ENCODE data around the gene PFDN1.

Gene PFDN1

DNA sequence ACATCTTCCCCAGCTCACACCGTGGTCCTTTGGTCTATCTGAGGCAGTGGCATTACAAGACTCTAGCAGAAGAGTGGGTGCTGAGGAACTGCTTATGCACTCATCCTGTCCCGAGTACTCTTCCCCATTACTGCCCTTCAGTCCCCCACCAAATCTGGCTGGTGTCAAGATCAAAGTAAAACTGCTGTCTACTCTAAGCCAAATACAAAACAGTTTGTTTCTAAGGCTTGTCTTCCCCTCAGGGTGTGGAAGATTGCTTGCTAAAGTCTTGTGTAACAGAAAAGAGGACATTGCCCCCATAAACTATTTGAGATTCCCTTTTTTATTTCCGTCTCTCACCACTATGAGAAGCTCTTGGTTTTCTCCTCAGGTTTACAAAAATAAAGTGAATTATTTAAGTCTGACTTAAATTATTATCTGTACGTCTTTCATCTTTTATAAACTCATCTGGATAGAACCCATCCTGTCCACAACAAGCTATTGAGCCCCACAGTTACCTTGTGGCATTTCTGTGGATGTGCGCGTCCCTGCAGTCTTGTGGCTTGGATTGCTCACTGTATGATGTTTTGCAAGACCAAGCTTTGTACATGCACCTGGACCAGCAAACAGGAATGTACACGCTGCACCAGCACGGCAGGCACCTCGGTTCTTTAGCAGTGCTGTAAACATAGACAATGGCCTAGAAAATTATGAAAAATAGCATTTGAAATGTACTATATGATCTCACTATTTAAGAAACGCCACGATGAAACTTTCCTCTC lies 66.9 kb downstream of the PFDN1 start:
- DNase-seq = no peak

DNA sequence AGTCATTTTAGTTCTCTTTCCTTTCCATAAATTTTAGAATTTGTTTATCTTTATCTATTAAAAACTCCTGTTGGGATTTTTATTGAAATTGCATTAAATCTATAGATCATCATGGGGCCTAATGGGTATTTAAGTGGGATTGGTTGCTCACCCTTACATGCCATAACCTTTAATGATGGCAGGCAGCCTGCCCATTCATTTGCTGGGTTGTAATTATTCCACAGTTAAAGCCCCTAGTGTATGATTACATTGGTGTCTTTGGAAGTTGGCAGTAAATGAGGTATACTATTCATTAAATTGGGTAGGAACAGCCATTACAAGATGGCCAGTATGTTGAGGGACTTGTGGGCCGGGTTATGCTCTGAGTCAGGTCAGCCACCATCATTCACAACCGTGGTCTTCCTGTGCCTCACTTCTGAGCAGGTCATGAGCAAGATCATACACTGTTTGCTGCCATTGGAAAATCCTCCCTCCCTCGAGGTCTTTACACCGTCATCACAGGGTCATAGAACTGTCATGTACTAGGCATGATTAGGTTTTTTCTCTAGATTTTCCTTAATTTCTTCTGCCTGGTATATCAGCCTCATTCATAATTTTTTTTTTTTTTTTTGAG lies 68.4 kb downstream of the PFDN1 start:
- no peak for DNase-seq

DNA sequence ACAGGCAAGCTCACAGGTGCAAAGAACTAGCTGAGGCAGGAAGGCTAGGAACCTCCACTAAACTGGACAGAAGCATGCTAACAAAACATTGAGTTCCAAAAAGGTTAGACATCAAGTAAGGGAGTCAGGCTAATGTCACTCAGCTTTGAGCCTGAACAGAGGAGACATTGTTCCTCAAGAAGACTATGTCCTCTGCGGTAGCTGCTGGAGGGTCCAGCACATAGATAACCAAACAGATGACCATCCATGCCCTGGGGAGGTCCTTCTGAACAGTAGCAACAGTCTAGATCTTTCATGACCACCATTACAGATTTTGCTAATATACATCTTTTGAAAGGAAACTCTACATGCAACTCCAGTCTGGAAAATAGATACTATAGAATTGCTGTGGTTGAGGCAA lies 70.2 kb downstream of the PFDN1 start:
- no peak for DNase-seq

DNA sequence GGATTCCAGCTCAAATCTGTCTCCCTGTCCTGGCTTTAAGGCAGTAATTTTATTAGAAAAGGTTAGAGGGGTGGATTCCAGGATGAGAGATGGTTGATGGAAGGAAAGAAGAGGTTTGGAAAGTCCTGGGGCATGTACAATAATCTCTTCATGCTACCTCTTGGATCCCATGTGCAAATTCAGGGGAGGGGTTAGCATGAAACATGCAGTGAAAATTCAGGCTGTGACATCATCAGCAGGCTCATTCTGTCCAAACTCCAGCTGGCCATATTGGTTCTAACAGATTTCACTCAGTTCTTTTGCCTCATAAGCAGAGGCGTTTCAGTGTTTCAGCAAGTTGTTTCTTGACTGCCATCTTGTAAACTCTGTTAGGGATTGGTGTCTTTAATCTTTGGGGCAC lies 72.5 kb downstream of the PFDN1 start:
- no peak for DNase-seq

DNA sequence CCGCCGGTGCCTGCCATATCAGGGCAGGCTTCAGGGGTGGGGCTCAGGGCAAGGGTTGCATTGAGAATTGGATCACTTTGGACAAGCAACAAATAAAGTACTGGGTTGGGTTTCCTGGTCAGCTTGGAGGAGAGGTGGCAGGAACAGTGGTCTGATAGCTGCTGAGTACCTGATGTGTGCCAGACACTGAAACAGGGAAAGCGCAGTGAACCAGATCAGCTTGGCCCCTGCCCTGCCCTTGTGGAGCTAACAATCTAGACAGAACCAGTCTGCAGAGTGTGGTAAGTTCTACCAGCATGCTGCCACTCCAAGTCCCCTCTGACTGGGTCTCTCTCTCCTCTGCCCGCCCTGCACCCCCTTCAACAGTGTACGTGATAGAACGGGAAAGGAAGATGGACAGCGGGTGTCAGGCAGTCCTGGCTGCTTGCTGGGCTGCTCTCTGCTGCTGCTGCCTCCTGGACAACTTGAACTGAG lies 74.5 kb downstream of the PFDN1 start:
- DNase-seq = no peak

DNA sequence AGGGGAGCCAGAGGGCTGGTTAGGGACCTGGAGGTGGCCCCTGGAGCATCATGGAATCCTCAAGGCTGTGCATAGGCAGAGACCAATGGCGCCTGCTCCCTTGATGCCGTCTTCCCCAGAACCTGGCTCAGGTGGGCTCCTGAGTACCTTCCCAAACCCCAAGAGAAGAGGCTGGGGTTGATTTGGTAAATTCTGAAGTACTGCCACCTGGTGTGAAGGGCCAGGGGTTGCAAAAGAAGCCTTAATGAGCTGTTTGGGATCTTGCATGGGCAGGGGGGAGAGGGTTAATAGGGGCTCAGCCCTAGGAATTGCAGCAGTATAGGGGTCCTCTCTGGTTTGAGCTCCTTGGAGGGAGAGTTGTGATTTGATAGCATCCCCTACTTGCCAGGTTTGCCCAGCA lies 75.9 kb downstream of the PFDN1 start:
- DNase-seq = no peak

DNA sequence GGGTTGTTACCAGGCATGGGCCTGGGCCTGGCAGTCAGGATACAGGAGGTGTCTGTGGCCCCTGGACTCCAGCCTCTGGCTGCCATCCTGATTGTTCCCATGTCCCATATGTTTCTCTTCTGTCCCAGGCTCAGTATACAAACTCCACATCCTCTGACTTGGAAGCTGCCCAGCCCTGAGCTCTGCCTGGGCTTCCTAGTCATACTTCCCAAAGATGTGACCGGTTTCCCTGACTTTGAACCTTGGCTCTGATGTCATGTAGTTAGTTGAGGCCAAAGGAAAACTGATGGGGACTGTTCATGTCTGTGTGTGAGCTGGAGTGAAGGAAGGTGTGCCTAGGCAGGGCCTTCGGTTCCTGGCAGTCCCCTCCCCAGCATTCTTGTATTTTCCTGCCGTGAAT lies 77.5 kb downstream of the PFDN1 start:
- no peak for DNase-seq

DNA sequence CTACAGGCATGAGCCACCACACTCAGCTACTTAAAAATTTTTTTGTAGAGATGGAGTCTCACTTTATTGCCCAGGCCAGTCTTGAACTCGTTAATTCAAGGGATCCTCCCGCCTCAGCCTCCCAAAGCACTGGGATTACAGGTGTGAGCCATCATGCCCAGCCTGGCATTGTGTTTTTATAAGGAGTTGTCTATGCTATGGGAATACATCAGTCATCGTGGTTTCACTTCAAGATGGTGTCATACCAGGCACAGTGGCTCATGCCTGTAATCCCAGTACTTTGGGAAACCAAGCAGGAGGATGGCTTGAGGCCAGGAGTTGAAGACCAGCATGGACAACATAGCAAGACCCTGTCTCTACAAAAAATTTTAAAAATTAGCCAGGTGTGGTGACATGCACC lies 78.2 kb downstream of the PFDN1 start:
- DNase-seq = no peak

DNA sequence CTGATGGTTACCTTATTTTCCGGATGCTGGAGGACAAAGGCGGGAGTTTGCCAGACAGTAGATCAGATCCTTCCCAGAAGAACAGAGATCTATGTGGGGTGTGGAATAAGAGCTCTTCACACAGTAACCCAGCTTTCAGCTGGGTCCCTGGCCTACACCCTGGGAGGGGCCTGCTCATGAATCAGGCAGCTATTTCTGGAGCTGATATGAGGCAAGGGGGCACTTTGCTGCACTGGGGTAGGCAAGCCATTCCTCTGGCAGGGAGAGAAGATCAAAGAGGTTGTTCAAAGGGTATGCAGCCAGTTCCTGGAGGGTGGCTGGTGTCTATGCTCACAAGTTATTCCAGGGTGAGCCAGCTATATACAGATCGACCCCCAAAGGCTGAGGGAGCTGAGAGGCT lies 79.3 kb downstream of the PFDN1 start:
- DNase-seq = no peak

DNA sequence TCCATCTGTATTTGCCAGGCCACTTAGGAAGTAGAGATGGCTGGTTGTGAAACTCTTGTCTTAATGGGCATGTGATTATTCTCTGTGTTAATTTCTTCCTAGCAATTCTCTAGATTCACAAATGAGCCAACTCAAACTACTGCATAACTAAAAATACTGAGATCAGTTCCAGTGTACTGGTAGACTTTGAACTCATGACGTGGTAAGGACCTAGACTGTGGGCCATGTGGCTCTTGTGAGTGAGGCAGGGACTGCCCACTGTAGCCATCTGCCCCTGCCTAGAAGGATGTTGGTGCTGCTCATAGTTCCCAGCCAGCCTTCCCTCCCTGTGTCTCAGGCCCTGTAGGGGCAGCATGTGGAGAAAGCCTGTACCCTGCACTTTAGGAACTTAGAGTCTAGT lies 80.5 kb downstream of the PFDN1 start:
- no peak for DNase-seq

DNA sequence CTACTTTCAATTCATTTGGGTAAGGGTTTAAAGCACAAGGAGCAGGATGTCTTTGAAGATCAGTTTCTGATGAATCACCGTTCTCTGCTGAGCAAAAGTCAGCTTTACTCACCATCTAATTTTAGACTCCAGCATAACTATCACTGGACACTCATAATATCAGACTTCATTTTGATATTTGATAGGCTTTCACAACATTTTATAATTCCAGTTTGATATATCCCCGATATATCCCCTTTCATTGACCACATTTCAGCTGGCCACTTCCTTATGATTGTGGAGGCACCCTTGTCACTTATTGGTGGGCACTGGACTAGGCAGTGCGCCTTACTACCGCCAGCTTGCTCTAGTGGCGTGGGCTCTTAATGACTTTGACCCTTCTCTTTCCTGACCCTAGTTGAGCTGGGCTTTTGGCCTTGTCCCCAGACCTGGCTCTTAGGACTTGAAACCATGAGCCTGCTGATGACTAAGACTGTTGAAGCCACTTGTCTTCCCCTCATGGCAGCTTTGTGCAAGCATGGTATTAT lies 81.1 kb downstream of the PFDN1 start:
- peak in 1 of 2 experiments; percentile 25 for DNase-seq

DNA sequence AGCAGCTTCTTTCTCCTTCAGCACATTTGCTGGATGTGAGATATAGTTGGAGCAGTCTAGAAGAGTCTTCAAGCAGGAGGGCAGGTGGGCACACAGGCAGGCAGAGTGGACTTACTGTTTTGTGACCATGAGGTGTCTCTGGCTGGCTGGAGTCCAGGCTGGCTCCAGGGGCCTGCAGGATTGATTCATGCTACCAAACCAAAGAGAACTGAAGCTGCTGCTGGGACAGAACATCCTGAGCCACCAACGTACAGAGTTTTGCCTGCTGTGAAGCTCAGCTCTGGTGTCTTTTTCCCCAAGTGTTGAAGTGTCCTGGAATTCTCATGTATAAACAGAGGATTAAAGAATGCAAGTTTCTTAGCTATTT lies 82.2 kb downstream of the PFDN1 start:
- no peak for DNase-seq

DNA sequence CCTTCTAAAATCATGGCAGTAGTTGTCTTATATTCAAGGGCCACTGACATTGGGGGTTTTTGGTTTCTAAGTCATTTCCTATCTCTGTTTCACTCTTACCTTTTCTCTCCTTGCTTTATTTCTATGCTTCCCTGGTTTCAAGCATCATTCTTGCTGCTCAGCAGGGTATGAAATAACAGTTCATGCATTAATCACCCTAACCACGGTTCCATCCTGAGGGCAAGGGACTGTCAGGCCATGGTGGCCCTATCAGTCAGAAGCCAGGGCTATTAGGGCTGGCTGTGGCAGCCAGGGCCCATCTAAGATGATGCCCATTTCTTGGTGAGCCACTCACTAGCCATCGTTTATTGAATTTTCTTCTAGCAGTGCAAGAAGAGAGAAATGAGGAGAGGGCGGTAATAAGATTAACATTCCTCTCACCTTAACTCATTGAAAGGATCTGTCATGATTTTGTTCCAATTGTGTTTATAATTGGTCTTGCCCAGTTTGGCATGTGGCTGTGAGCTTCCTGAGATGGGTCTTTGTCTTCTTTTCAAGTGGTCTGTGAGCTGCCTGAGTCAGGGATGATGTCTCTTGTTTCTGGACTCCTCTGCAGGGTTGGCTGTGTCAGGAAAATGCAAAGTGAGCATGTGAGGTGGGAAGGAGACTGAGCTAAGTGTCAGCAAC lies 82.7 kb downstream of the PFDN1 start:
- no peak for DNase-seq

DNA sequence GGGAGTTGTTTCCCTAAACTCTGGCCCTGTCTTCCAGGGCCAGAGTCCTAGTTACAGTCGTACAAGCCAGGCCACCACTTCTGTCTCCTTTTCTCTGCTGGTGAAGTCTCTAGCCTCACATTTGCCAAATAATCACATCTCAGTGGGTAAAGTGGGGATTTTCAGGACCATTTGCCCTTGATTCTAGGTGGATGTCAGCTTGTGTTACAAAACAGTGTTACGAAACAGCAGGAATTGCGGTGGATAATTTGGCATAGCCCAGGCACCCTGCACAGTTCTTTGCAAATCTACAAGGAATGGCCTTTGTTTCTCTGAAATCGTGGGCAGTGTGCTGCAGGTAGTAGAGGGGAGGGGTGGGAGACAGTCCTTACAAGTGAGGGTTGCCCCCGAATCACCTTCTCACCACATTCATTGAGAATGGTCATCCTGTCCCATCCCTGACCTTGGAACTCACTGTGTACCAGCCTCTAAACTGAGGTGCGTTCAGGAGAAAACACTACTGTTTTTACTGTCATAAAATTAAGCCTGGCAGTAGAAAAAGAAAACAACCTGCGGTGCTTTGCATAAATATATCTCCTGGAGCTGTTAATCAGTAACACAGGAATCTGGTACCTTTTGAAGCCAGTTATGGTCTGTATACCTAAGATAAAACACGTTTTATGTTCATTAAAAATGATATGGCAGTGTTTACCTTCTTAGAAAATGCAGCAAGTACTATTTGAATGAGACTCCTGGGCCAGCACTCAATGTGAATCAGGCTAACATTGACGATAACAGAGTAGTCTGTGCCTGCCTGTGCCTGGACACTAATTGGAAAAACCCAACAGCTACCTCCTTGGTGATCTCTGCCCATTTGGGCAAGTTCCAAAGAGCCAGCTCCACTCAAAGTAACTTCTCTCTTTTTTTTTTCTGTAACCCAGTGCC lies 83.6 kb downstream of the PFDN1 start:
- no peak for DNase-seq

DNA sequence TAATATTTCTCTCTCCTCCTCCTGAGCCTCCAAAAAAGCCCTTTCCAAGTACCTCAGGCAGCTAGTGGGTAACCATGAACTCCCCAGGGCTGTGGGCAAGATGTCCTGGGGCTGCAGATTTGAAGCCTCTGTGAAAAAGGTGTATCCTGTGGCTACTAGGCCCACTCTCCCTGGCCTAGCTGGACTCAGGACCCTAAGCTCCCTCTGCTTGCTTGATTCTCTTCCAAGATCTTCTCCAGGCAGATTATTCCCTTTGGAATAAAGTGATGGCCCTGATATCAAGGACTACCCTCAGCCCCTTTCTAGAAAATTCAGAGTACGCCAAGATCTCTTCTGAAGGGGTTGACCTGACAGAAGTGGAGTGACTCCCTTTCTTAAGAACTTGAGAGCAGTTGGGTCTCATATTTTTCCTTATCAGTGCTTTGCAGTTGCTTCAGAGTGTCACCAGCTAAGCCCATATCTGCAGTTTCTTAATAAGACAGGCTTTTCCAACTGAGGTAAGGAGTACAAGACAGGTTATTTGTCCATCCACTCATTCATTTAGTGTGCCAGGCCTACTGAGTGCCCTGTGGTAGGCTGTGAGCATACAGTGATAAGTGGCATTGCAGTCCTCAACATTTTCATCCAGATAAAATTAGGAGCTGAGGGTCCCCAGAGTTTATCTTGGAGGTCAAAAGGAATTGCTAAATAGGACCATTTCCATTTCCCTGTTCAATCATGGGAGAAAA lies 85.4 kb downstream of the PFDN1 start:
- no peak for DNase-seq

DNA sequence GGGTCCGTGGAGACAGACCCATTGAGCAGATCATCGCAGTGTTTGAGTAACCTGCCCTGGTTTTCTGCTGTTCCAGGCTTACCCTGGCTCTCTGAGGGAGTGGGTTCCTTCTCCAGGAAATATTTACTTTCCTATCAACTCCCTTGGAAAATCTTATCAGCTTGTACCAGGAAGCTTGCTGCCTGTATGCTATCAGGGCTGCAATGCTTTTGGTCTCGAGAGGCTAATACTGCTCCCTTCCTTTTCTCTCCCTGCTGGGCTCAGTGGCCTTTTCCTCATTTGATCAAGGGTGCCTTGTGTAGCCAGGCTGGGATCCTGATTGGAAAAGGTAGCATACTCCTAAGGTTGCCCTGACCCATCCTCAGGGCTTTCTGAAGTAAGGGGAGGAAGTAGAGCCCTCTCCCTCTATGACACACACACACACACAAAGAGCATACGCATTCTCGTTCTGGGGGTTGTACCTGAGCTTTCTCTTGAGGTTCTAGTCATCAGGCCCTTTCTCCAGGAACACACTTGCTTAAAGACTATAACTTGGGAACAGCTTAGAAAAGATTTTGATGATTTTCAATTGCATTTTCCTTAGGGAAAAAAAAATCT lies 86.3 kb downstream of the PFDN1 start:
- no peak for DNase-seq

DNA sequence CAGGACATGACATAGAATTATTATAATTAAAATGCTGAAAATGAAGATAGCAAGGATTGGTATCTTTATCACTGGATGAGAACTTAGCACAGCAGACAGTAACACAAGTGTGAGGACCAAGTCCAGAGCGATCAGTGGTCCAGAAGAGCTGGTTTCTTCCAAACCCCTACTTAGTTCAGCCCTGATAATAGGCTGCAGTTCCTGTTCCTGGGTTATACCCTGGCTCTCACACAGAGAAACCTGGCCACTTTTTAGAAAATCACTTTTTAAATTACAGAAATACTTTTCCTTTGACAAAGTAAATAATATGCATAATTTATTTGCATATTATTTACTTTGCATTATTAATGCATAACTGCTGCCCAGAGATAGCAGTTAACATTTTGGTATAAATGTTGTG lies 87.6 kb downstream of the PFDN1 start:
- DNase-seq = no peak

DNA sequence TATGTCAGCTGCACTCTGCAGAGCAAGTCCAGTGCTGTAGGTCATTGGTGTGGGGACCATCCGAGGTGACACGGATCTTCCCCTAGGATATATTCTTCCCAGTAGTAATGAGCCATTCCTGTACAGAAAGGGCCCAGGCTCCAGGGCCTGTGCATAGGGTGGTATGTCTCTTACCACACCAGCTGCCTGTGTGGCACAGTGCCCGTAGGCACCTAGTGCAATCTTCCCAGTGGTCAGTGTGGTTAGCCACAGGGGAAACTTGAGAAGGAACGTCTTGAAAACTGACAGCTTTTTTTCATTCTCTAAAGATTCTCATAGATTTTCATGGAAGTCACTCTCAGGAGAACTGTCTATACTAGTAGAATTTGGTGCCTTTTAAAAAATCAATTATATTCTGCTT lies 88.1 kb downstream of the PFDN1 start:
- DNase-seq = no peak

DNA sequence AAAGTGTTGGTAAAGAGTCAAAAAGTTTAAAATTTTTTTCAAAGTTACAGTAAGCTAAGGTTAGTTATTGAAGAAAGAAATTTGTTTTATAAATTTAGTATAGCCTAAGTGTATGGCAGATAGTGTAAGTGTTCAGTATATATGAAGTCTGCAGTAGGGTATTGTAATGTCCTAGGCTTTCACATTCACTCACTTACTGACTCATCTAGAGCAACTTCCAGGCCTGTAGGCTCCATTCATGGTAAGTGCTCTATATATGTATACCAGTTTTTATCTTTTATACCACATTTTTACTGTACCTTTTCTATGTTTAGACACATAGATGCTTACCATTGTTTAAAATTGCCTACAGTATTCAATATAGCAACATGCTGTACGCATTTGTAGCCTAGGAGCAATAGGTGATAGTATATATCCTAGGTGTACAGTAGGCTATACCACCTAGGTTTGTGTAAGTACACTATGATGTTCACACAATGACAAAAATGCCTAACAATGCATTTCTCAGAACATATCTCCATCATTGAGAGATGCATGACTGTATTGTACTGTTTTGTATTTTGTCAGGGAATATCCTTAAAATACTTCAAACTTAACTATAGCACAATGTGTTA lies 89.4 kb downstream of the PFDN1 start:
- no peak for DNase-seq

DNA sequence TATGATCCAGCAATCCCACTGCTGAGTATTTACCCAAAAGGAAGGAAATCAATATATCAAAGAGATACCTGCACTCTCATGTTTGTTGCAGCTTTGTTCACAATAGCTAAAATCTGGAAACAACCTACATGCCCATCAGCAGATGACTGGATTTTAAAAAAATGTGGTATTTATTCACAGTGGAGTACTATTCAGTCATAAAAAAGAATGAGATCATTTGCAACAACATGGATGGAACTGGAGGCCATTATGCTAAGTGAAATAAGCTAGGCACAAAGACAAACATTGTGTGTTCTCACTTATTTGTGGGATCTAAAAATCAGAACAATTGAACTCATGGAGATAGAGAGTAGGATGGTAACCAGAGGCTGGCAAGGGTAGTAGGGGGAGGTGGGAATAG lies 94.8 kb downstream of the PFDN1 start:
- no peak for DNase-seq

DNA sequence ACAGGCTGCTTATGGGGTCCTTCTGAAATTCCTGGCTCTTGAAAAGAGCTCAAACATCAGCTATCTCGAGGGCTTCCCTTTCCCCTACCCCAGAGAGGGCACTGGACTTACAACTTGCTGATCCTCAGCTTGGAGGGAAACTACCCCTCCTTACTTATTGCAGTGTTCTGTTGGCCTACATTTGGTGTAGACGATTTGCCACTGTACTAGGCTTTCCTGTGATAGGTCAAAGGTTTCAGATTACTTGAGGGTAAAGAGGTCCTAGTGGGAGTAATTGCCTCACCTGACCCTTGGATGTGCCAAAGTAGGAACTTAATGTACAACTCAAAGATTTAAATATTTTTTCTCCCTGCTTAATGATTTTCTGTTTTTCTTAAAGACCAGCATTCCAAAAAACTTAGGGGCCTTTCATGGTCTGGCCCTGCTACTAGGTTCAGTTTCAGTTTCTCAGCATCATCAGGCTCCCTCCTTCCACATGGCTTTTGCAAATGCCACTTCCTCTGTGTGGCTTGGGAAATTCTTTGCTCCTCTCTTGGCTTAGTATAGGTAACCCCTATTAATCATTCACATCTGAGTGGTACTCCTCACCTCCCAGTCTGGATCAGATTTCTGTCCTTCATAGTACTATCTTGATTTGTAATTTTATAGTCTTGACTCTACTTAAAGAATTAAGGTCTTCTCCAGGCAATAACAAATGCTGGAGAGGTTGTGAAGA lies 95.5 kb downstream of the PFDN1 start:
- DNase-seq = no peak

Data from SW 1271 (cell line).